ENCODE data around the gene MAPK12.

DNA sequence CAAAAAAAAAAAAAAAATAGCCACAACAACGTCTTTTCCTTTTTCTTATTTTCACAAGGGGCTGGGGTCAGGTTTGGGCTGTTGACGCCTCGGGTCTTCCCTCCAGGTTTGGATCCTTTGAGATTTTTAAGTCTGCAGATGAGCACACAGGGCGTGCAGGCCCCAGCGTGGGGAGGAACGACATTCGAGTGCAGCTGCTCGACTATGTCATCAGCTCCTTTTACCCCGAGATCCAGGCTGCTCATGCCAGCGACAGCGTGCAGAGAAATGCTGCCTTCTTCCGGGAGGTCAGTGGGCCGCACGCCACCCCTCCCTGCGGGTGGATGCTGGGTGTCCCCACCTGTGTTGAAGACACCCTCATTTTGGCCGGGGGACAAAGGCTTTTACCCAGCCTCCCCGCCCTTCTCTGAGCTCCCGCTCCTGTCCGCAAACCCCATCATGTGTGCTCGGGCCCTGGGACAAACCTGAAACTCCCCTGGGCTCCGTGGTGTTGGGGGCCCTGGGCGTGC, 53.0 kb downstream of the MAPK12 start:
- TF ChIP-seq, protein P1, sequence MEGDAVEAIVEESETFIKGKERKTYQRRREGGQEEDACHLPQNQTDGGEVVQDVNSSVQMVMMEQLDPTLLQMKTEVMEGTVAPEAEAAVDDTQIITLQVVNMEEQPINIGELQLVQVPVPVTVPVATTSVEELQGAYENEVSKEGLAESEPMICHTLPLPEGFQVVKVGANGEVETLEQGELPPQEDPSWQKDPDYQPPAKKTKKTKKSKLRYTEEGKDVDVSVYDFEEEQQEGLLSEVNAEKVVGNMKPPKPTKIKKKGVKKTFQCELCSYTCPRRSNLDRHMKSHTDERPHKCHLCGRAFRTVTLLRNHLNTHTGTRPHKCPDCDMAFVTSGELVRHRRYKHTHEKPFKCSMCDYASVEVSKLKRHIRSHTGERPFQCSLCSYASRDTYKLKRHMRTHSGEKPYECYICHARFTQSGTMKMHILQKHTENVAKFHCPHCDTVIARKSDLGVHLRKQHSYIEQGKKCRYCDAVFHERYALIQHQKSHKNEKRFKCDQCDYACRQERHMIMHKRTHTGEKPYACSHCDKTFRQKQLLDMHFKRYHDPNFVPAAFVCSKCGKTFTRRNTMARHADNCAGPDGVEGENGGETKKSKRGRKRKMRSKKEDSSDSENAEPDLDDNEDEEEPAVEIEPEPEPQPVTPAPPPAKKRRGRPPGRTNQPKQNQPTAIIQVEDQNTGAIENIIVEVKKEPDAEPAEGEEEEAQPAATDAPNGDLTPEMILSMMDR (IDR thresholded peaks at IDR 0.05; ENCODE audit: poor library complexity): no peak
- TF ChIP-seq EZH2 (IDR thresholded peaks at IDR 0.05; ENCODE audit: borderline replicate concordance): no peak
- no peak for TF ChIP-seq EZH2phosphoT487 (IDR thresholded peaks at IDR 0.05; ENCODE audit: low read depth, severe bottlenecking, unreplicated experiment)

Measured in hepatocyte (in vitro differentiated cells).